Measurements from ENCODE around the gene CD24.
"Not testable (repeated sequence)": the region's sequence is repeated elsewhere in the genome, so short reads cannot be mapped to it uniquely, and the experiment has no call there.

GRCh38 chr6:106970769-106971168, 3.8 kb downstream of the CD24 start:
- TF ChIP-seq CTCF (IDR thresholded peaks at IDR 0.05); POLR2AphosphoS5 (IDR thresholded peaks at IDR 0.05; ENCODE audit: low read depth, low read length); TCF7L2 (IDR thresholded peaks at IDR 0.05; ENCODE audit: low read depth, low read length); REST (IDR thresholded peaks at IDR 0.05; ENCODE audit: insufficient read depth in 1 of 2, low read depth in 2 of 2, low read length in 1 of 2); SIN3A (IDR thresholded peaks at IDR 0.05; ENCODE audit: borderline replicate concordance, insufficient read depth, low read depth, low read length): not testable (repeated sequence)

All from Panc1 (cell line).